Lower leg skin (tissue), 3 donors: ENCODE data around the gene COX7A1.

Source experiments
- POLR2A ChIP-seq, 2 donors: fragments of 450-650 bp; IDR thresholded peaks; one replicate each; pipeline ENCODE4 v1.6.1; 2016 to 2017; ENCODE audit warnings: antibody characterized with exemption in 2 of 2, mild to moderate bottlenecking in 1 of 2, moderate library complexity in 1 of 2
- TF ChIP-seq, protein P1 (sequence below), 3 donors: fragments of 450-650 bp; IDR thresholded peaks; one replicate each; pipeline ENCODE4 v1.5.1; 2016; ENCODE audit warnings: antibody characterized with exemption in 3 of 3, mild to moderate bottlenecking in 3 of 3, moderate library complexity in 2 of 3

DNA sequence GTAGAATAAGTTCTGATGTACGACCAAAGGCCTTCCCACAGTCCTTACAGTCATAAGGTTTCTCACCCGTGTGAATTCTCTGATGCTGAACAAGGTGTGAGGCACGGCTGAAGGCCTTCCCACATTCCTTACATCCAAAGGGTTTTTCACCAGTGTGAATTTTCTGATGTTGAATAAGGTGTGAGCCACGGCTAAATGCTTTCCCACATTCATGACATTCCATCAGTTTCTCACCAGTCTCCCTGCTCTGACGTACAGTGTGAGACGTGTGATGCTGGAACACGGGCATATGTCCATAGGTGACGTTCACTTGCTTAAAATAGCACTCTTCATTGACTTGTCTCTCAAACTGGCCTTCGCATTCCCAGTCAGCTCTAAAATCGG lies 31.0 kb upstream of the COX7A1 start:
- no peak for TF ChIP-seq POLR2A (IDR thresholded peaks at IDR 0.05)
- TF ChIP-seq, protein P1, sequence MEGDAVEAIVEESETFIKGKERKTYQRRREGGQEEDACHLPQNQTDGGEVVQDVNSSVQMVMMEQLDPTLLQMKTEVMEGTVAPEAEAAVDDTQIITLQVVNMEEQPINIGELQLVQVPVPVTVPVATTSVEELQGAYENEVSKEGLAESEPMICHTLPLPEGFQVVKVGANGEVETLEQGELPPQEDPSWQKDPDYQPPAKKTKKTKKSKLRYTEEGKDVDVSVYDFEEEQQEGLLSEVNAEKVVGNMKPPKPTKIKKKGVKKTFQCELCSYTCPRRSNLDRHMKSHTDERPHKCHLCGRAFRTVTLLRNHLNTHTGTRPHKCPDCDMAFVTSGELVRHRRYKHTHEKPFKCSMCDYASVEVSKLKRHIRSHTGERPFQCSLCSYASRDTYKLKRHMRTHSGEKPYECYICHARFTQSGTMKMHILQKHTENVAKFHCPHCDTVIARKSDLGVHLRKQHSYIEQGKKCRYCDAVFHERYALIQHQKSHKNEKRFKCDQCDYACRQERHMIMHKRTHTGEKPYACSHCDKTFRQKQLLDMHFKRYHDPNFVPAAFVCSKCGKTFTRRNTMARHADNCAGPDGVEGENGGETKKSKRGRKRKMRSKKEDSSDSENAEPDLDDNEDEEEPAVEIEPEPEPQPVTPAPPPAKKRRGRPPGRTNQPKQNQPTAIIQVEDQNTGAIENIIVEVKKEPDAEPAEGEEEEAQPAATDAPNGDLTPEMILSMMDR (IDR thresholded peaks at IDR 0.05) = no peak
